GM12801 (cell line): ENCODE results near the gene TOM1L1.

Source experiments
- TF ChIP-seq, protein P1 (sequence below): IDR thresholded peaks from one replicate; pipeline ENCODE4 v1.5.1; 2011; ENCODE audit warnings: control low read depth; ENCODE audit not compliant: insufficient read length; ENCODE audit errors: extremely low read depth

TOM1L1 gene

DNA sequence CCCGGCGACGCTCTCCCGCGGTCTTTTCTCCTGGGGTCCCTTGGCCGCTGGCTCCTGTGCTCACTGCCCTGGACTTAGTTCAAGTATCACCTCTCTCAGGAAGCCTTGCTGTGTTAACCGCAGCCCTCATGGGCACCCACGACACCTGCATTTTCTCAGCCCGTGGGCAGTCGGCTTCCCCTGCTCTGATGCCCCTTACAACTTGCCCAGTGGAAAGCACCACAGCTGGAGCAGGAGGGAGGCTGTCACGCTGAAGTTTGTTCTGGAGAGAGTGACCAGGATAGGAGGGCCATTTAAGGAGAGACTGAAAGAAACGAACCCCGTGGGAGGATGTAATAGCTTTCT lies 68.3 kb downstream of the TOM1L1 start:
- TF ChIP-seq, protein P1, sequence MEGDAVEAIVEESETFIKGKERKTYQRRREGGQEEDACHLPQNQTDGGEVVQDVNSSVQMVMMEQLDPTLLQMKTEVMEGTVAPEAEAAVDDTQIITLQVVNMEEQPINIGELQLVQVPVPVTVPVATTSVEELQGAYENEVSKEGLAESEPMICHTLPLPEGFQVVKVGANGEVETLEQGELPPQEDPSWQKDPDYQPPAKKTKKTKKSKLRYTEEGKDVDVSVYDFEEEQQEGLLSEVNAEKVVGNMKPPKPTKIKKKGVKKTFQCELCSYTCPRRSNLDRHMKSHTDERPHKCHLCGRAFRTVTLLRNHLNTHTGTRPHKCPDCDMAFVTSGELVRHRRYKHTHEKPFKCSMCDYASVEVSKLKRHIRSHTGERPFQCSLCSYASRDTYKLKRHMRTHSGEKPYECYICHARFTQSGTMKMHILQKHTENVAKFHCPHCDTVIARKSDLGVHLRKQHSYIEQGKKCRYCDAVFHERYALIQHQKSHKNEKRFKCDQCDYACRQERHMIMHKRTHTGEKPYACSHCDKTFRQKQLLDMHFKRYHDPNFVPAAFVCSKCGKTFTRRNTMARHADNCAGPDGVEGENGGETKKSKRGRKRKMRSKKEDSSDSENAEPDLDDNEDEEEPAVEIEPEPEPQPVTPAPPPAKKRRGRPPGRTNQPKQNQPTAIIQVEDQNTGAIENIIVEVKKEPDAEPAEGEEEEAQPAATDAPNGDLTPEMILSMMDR, result no peak

DNA sequence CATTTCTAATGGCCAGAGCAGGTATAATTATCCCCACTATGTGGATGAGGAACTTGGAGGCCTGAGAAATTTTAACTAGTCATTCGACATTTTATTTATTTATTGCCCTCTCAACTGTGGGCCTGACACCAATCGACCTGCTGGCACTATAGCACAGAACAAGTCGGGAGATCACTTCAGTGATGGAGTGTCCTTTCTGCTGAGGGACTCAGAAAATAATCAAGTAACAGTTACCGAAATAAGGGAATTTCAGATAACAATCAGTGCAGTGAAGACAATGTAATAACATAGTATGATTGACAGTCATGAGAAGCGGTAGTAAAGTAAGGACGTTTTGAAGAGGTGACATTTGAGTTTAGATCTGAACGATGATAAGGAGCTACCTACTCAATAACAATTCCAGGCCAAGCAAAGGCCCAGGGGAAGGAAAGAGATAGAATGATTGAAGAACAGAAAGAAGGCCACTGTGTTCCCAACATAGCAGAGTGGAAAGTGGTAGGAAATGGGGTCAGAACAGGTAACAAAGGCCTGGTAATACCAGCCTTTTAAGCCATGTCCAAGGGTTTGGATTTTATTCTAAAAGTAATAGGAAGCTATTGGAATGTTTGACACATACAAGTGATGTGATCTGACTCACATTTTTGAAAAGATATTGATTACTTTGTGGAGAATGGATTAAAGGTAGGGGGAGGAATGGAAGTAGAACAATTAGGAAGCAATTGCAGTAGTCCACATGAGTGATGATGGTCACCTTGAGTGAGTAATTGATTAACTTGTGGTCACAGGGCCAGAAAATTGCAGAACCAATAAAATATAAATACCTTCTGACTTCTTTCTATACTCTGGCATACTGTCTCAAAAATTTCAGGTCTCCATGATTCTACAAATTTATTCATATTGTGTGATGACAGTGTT lies 69.3 kb downstream of the TOM1L1 start:
- TF ChIP-seq, protein P1, result no peak

DNA sequence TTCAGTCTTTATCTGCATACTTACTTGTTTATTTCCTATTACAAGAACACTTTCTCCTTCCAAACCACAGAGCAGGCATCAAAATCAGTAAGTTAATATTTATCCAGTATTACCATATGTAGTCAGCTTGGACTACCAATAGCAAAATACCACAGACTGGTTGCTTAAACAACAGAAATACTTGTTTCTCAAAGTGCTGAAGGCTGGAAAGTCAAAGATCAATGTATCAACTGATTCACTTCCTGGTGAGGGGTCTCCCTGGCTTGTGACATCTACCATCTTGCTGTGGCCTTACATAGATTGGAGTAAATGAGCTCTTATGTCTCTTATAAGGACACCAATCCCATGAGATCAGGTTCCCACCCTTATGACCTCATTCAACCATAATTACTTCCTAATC lies 70.5 kb downstream of the TOM1L1 start:
- TF ChIP-seq, protein P1, result no peak

DNA sequence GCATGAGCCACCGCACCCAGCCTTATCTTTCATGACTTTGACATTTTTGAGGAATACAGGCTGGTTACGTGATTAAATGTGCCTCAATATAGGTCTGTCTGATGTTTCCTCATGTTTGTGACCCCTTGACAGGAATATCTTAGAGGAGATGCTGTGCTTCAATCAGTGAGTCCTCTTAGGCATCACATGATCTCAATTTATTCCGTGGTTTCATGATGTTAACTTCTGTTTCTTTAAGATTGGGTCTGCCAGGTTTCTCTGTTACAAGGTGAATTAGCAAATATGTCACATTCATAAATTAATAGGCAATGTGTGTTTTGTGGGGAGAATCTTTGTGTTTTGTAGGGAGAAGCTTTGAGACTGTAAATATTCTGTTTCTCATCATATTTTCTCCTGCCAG lies 71.2 kb downstream of the TOM1L1 start:
- TF ChIP-seq, protein P1, result no peak

DNA sequence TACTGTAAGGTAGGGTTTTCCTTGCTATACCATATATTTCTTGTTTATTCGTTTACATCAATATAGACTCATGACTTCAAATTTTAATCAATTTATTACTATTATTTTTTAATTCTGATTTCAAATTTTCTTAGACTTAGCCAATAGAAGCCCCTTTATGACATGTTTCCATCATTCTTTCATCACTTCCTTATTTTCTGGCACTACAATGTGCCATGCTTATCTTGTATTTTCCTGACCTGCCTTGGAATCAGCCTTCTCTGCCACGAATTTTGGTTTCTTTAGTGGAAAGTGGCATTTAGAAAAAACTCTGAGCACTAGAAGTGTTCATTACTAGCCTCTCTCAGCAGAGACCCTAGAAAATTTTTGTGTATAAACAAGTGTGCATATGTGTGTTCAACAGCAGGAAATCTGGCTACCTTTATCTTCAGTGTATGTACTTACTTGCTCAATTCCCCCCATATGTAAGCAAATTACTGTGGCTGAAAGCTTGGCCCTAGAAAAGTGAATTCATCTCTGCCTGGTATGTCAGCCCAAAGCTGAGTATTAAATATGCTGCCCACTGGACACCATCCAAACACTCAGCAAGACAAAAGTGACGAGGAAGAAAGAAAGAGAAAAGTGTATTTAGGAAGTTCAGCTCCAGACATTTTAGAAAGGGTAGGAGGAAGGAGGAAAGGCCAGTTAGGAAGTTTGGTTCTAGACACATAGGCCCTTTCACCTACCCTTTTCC lies 71.9 kb downstream of the TOM1L1 start:
- TF ChIP-seq, protein P1, result no peak

DNA sequence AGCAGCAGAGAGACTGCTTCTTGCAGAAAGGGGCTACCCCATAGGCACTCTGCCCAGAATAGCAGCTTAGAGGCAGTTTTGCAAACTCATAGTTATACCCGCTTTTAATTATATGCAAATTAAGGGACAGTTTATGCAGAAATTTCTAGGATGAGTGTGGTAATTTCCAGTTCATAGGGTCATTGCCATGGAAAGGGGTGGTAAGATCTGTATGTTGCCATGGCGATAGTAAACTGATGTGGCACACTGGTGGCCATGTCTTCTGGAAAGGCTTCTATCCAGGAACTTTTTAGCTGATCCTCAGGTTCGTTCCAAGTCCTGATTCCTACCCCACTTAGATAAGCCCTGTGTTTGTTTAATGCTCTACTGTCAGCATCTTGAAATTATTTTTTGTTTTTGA lies 74.1 kb downstream of the TOM1L1 start:
- TF ChIP-seq, protein P1, result no peak

DNA sequence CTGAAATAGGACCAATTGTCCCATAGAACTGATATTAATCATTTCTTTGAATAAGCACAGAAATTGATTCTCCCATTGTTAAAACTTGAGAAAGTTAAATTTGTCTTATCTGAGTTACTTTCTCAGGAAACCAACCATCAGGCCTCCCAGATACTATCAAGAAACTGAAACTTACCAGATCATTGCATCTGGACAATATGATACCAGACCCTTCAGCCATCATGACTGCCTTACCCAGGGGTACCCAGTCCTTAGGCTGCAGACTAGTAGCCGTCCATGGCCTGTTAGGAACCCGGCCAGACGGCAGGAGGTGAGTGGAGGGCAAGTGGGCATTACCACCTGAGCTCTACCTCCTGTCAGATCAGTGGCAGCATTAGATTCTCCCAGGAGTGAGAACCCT lies 75.7 kb downstream of the TOM1L1 start:
- TF ChIP-seq, protein P1, result no peak
